ENCODE measurements around the gene PDGFC.

PDGFC gene

GRCh38 chr4:156729416-156729815 is 242.2 kb downstream of the PDGFC start:
- DNase-seq = no peak

GRCh38 chr4:156725257-156725656 is 246.3 kb downstream of the PDGFC start:
- no peak for DNase-seq

GRCh38 chr4:156723951-156724668 is 247.5 kb downstream of the PDGFC start:
- no peak for DNase-seq

GRCh38 chr4:156718226-156718625 is 253.4 kb downstream of the PDGFC start:
- DNase-seq = no peak

- no peak for DNase-seq
Observed at GRCh38 chr4:156711193-156711590, 260.4 kb downstream of the PDGFC start.

Data from T1000 (cell line).